MM.1S (cell line): ENCODE results near the gene NUPR2.
"Not testable (repeated sequence)": the region's sequence is repeated elsewhere in the genome, so short reads cannot be mapped to it uniquely, and the experiment has no call there.

Source experiments
- DNase-seq: peaks from one replicate; pipeline ENCODE4 v3.0.0-alpha.2; 2015
- H2AFZ ChIP-seq: fragments of 300-600 bp; sonication (generic); 2 replicates; pipeline ENCODE4 v1.6.0; 2016; ENCODE audit warnings: antibody characterized with exemption, low read length
- H3F3A ChIP-seq: fragments of 300-600 bp; sonication (generic); 2 replicates; pipeline ENCODE4 v1.6.1; 2016; ENCODE audit warnings: mild to moderate bottlenecking, antibody characterized with exemption, low read length, moderate library complexity, mixed read lengths; ENCODE audit not compliant: insufficient read depth
- H3K27ac ChIP-seq: fragments of 300-600 bp; sonication (generic); 2 replicates; pipeline ENCODE4 v1.5.1; 2016; ENCODE audit warnings: mild to moderate bottlenecking, low read length
- H3K27me3 ChIP-seq: fragments of 300-600 bp; sonication (generic); replicated peaks from 2 replicates; pipeline ENCODE4 v1.6.0; 2016; ENCODE audit warnings: low read length; ENCODE audit not compliant: insufficient read depth
- H3K36me3 ChIP-seq: fragments of 300-600 bp; sonication (generic); replicated peaks from 2 replicates; pipeline ENCODE4 v1.6.1; 2016; ENCODE audit warnings: mild to moderate bottlenecking, low read length, mixed read lengths; ENCODE audit not compliant: insufficient read depth
- H3K4me1 ChIP-seq: fragments of 300-600 bp; sonication (generic); 2 replicates; pipeline ENCODE4 v1.6.1; 2016; ENCODE audit warnings: low read length, mixed read lengths
- H3K4me2 ChIP-seq: fragments of 300-600 bp; sonication (generic); 2 replicates; pipeline ENCODE4 v1.6.0; 2016; ENCODE audit warnings: low read depth, low read length
- H3K4me3 ChIP-seq: fragments of 300-600 bp; sonication (generic); 2 replicates; pipeline ENCODE4 v1.5.1; 2016; ENCODE audit warnings: low read length, mixed read lengths
- H3K79me2 ChIP-seq: fragments of 300-600 bp; sonication (generic); 2 replicates; pipeline ENCODE4 v1.6.1; 2016; ENCODE audit warnings: mixed run types, low read length, mixed read lengths
- H3K9ac ChIP-seq: fragments of 300-600 bp; sonication (generic); 2 replicates; pipeline ENCODE4 v1.6.1; 2016; ENCODE audit warnings: low read length, mixed read lengths
- H3K9me2 ChIP-seq: fragments of 300-600 bp; sonication (generic); replicated peaks from 2 replicates; pipeline ENCODE4 v1.6.1; 2016; ENCODE audit warnings: mild to moderate bottlenecking, low read length, mixed read lengths; ENCODE audit not compliant: insufficient read depth
- H3K9me3 ChIP-seq: fragments of 300-600 bp; sonication (generic); replicated peaks from 2 replicates; pipeline ENCODE4 v1.6.1; 2016; ENCODE audit warnings: mild to moderate bottlenecking, low read length, mixed read lengths; ENCODE audit not compliant: insufficient read depth
- H4K20me1 ChIP-seq: fragments of 300-600 bp; sonication (generic); 2 replicates; pipeline ENCODE4 v1.6.1; 2016; ENCODE audit warnings: mild to moderate bottlenecking, low read length, moderate library complexity, mixed read lengths; ENCODE audit not compliant: insufficient read depth
- EZH2 ChIP-seq: fragments of 300-600 bp; sonication (generic); optimal IDR thresholded peaks from 2 replicates; pipeline ENCODE3; 2017; ENCODE audit warnings: low read depth, mild to moderate bottlenecking, antibody characterized with exemption, low read length, mixed read lengths
- EZH2phosphoT487 ChIP-seq: fragments of 300-600 bp; sonication (generic); IDR thresholded peaks from 2 replicates; pipeline ENCODE4 v1.6.1; 2018; ENCODE audit warnings: antibody characterized with exemption, low read length
- TF ChIP-seq, protein P1 (sequence below): fragments of 300-600 bp; sonication (generic); IDR thresholded peaks from 2 replicates; pipeline ENCODE4 v1.5.1; 2016; ENCODE audit warnings: antibody characterized with exemption, low read length, mixed read lengths

NUPR2 gene

DNA sequence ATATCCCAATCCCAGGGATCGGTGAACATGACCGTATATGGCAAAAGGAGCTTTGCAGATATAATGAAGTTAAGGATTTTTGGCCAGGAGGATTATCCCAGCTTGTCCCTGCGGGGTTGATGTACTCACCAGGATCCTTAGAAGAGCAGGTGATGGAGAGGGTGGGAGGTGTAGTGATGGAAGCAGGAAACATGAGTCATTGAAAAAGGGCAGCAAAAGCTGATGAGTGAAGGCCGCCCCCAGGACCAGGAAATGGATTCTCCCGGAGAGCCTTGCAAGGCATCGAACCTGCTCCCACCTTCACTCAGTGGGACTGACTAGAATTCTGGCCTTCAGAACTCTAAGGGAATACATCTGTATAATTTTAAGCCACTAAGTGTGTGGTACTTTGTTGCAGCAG lies 5.2 kb upstream of the NUPR2 start:
- no peak overlapping the region for H3K27ac ChIP-seq
- H3K9me3 ChIP-seq, result no peaks in the 10 kb centered on the region
- H3K79me2 ChIP-seq, result no peaks in the 10 kb centered on the region
- no peak overlapping the region for H3K4me3 ChIP-seq
- no peaks in the 10 kb centered on the region for H4K20me1 ChIP-seq
- no peaks in the 10 kb centered on the region for H3K9me2 ChIP-seq
- no peak for TF ChIP-seq EZH2phosphoT487
- TF ChIP-seq EZH2, result no peak
- TF ChIP-seq, protein P1, sequence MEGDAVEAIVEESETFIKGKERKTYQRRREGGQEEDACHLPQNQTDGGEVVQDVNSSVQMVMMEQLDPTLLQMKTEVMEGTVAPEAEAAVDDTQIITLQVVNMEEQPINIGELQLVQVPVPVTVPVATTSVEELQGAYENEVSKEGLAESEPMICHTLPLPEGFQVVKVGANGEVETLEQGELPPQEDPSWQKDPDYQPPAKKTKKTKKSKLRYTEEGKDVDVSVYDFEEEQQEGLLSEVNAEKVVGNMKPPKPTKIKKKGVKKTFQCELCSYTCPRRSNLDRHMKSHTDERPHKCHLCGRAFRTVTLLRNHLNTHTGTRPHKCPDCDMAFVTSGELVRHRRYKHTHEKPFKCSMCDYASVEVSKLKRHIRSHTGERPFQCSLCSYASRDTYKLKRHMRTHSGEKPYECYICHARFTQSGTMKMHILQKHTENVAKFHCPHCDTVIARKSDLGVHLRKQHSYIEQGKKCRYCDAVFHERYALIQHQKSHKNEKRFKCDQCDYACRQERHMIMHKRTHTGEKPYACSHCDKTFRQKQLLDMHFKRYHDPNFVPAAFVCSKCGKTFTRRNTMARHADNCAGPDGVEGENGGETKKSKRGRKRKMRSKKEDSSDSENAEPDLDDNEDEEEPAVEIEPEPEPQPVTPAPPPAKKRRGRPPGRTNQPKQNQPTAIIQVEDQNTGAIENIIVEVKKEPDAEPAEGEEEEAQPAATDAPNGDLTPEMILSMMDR, result no peak
- H3K27me3 ChIP-seq, result no peaks in the 10 kb centered on the region
- H3K9ac ChIP-seq, result no peak overlapping the region
- no peaks in the 10 kb centered on the region for H3K4me1 ChIP-seq
- H3K36me3 ChIP-seq, result no peaks in the 10 kb centered on the region
- DNase-seq, result no peak
- no peak overlapping the region for H2AFZ ChIP-seq
- no peak overlapping the region for H3K4me2 ChIP-seq
- H3F3A ChIP-seq, result 0 out of 2 replicates have a peak, but pooled peaks cover 2% of the 10 kb centered on the region

DNA sequence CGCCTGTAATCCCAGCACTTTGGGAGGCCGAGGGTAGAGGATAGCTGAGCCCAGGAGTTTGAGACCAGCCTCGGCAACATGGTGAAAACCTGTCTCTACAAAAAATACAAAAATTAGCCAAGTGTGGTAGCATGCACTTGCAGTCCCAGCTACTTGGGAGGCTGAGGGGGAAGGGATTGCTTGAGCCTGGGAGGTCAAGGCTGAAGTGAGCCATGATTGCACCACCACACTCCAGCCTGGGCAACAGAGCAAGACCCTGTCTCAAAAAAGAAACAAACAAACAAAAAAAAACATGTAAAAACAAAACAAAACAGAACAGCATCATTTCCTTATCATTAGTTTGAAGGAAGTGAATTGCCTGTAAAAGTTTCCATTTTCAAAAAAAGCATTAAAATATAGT lies 4.0 kb downstream of the NUPR2 start:
- H3K79me2 ChIP-seq, DNase-seq, H3F3A ChIP-seq, H3K4me2 ChIP-seq, H3K9ac ChIP-seq, H3K4me1 ChIP-seq, H3K36me3 ChIP-seq, H3K9me3 ChIP-seq, H3K27me3 ChIP-seq, H3K9me2 ChIP-seq, H4K20me1 ChIP-seq, H3K4me3 ChIP-seq, H2AFZ ChIP-seq, H3K27ac ChIP-seq: not testable (repeated sequence)

DNA sequence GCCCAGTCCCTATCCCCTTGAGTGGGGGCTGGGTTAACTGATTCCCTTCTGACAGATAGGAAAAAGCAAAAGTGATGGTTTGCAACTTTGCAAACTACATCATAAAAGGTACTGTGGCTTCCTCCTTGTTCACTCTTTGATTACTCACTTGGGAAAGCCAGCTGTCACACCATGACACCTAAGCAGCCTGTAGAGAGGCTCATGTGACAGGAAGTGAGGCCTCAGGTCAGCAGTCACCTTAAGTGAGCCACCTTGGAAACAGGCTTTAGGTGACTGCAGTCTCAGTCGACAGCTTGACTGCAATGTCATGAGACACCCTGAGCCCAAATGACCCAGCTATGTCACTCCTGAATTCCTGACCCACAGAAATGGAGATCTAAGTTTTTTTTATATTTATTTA lies 5.6 kb downstream of the NUPR2 start:
- TF ChIP-seq EZH2phosphoT487 (no peak), EZH2 (no peak)
- TF ChIP-seq, protein P1, result no peak
- Histone ChIP-seq H4K20me1 (no peaks in the 10 kb centered on the region), H3K4me1 (peaks cover 8% of the 10 kb centered on the region; the same call in 1 of the 2 replicates), H3K79me2 (peaks cover 7% of the 10 kb centered on the region), H3K4me2 (no peak overlapping the region), H3F3A (no peaks in the 10 kb centered on the region), H2AFZ (peak overlapping the region; percentile 35; the same call in 1 of the 2 replicates), H3K36me3 (no peaks in the 10 kb centered on the region), H3K27ac (peak overlapping the region; percentile 6; the same call in 1 of the 2 replicates), H3K9me2 (no peaks in the 10 kb centered on the region), H3K9me3 (no peaks in the 10 kb centered on the region), H3K9ac (no peak overlapping the region), H3K27me3 (no peaks in the 10 kb centered on the region), H3K4me3 (no peak overlapping the region)
- DNase-seq, result peak; percentile 76

- Histone ChIP-seq H3K79me2 (peaks cover 34% of the 10 kb centered on the region), H3K9me3 (no peaks in the 10 kb centered on the region), H3K36me3 (peaks cover 7% of the 10 kb centered on the region), H3K4me1 (peaks cover 8% of the 10 kb centered on the region; the same call in 1 of the 2 replicates), H3K9ac (no peak overlapping the region), H4K20me1 (no peaks in the 10 kb centered on the region), H3F3A (peaks cover 5% of the 10 kb centered on the region; the same call in 1 of the 2 replicates), H3K27ac (no peak overlapping the region), H3K27me3 (no peaks in the 10 kb centered on the region), H3K4me3 (no peak overlapping the region), H3K9me2 (no peaks in the 10 kb centered on the region), H3K4me2 (no peak overlapping the region), H2AFZ (0 out of 2 replicates have a peak overlapping the region, but pooled peaks have one; percentile 23)
- TF ChIP-seq, protein P1, result no peak
- TF ChIP-seq EZH2 (no peak), EZH2phosphoT487 (no peak)
- DNase-seq, result no peak
Observed at GRCh38 chr7:56107954-56108258, 8.3 kb downstream of the NUPR2 start.
